ENCODE results near the gene ADGB. TPM values are rescaled to one million over a fixed set of nuclear protein-coding genes. Genes with fewer than 3 reads are reported as not detected.

The ADGB gene
- total and polyA plus RNA-seq, 9 of the 15 experiments (the other 6 are each of a cell fraction or from before 2014, with no cell fraction given): not detected

DNA sequence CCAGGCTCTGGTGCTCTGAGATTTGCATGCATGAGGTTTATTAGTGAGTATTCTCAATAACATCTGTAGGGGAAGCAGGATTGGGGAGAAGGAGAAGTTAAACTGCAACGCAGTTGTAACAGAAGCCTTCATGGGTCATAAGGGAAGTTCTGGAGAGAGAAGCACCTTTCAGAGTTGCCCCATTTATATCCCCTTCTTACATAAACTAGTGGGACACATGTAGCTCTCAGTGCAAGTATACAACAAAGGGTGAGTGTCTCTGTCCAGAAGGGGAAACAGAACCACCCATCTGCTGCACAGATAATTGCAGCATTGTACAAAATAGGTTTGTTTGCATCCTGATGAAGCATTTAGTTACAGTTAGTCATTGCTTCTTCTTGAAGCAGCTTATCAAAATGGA lies 4.3 kb upstream of the ADGB start (continued):
- TF ChIP-seq, protein P1, sequence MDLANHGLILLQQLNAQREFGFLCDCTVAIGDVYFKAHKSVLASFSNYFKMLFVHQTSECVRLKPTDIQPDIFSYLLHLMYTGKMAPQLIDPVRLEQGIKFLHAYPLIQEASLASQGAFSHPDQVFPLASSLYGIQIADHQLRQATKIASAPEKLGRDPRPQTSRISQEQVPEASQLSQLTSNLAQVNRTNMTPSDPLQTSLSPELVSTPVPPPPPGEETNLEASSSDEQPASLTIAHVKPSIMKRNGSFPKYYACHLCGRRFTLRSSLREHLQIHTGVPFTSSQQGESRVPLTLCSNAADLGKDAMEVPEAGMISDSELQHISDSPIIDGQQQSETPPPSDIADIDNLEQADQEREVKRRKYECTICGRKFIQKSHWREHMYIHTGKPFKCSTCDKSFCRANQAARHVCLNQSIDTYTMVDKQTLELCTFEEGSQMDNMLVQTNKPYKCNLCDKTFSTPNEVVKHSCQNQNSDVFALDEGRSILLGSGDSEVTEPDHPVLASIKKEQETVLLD (IDR thresholded peaks at IDR 0.05): no peak
- TF ChIP-seq STAT5B (CRISPR knock-in tag; IDR thresholded peaks at IDR 0.05) (no peak), MEF2D (tag; conservative IDR thresholded peaks at IDR 0.05; ENCODE audit: low read depth) (no peak)
- TF ChIP-seq, protein P2, sequence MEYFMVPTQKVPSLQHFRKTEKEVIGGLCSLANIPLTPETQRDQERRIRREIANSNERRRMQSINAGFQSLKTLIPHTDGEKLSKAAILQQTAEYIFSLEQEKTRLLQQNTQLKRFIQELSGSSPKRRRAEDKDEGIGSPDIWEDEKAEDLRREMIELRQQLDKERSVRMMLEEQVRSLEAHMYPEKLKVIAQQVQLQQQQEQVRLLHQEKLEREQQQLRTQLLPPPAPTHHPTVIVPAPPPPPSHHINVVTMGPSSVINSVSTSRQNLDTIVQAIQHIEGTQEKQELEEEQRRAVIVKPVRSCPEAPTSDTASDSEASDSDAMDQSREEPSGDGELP (CRISPR knock-in tag; IDR thresholded peaks at IDR 0.05; ENCODE audit: borderline replicate concordance): no peak

DNA sequence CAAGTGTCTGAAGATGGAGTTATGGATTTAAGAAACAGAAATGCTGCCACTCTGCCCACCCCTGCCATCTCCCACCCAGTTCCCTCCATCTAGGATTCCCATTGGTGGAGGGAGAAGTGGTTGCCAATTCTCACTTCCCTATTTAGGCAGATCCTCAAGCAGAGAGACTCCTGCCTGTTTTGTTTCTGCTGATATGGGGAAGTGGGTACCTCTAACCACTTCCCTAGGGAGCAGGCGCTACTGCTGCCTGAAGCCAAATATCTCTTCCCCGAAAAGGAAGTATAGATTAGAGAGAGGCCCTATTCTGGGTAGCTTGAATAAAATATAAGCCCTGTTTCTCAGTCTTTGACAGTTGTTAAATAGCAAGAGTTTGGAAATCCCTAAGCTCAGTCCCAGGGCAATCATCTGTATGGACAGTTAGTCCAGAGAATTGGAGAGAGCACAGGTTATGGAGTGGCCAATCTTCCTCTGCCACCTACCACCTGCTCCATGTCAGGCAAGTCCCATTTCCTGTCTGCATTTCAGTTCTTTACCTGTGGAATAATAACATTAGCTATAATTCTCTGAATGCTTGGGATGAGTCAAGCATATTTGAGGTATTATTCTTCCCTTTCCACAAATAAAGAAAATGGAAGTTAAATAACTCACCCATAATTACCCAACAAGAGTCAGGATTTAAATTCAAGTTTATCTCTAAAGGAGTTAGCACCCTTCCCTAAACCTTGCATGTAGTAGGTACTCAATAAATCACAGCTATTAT lies 2.6 kb upstream of the ADGB start:
- H3K4me2 ChIP-seq (ENCODE audit: insufficient read depth, low read length): no peak overlapping the region

More for the DNA sequence above, 2.6 kb upstream of the ADGB start:
- Histone ChIP-seq H3K4me1 (replicated peaks in 1 of 2; ENCODE audit: control insufficient read depth in 2 of 2, insufficient read depth in 2 of 2, low read length in 2 of 2) (peaks cover 0 to 7% of the 10 kb centered on the region in 2 experiments; a peak in 3 of 5 replicates), H2AFZ (ENCODE audit: low read depth, low read length) (no peak overlapping the region), H3K9me1 (ENCODE audit: control insufficient read depth, insufficient read depth, low read length) (no peaks in the 10 kb centered on the region), H3K79me2 (ENCODE audit: control insufficient read depth, insufficient read depth, low read length) (no peaks in the 10 kb centered on the region), H3K9ac (ENCODE audit: insufficient read depth in 1 of 2, low read depth in 2 of 2, low read length in 2 of 2) (no peak overlapping the region), H3K4me3 (no peak overlapping the region), H3K36me3 (ENCODE audit: control insufficient read depth, insufficient read depth, low read length) (no peaks in the 10 kb centered on the region), H3K9me3 (replicated peaks; ENCODE audit: control insufficient read depth, insufficient read depth, low read depth, low read length) (no peaks in the 10 kb centered on the region), H3K27ac (ENCODE audit: extremely low read depth, low read depth, low read length) (no peak overlapping the region), H4K20me1 (replicated peaks; ENCODE audit: control insufficient read depth, insufficient read depth, low read length) (no peaks in the 10 kb centered on the region), H3K27me3 (ENCODE audit: control insufficient read depth in 2 of 2, insufficient read depth in 2 of 2, low read length in 2 of 2) (peaks cover 0 to 8% of the 10 kb centered on the region in 2 experiments; a peak in 1 of 5 replicates)
- DNase-seq (ENCODE audit: extremely low read depth in 1 of 4, low spot score in 3 of 4) (no peak), ATAC-seq (no peak), FAIRE-seq (no peak)
- CTCF ChIA-PET (ENCODE audit: low intra/inter-chr PET ratio): no interaction called here
- no peak for TF ChIP-seq PHB2 (IDR thresholded peaks at IDR 0.05; ENCODE audit: low read depth)
- peak; percentile 90 for TF ChIP-seq SPI1 (IDR thresholded peaks at IDR 0.05; ENCODE audit: borderline replicate concordance, low read depth, low read length)
- WGBS (ENCODE audit: insufficient coverage, low coverage, missing lambda C conversion rate): 0% methylated on average over 2 of the region's 2 CpGs
- POLR2A ChIA-PET: interaction anchor here (1.3 kb wide), 1 partner anchor 10 kb away, joined by 5 read pairs; no protein-coding TSS in a partner anchor
- intact Hi-C loops (cut with micrococcal nuclease) (no loop called here), in situ Hi-C loops (cut with MboI) (loop anchor here (5.0 kb wide), 1 partner anchor 71 kb away; no protein-coding TSS in a partner anchor)
- no TSS peak for BruUV-seq (replicated peaks)
